Hematopoietic multipotent progenitor cell treated with erythropoietin and hydrocortisone succinate and interleukin-3 and kit ligand, for 17 days (in vitro differentiated cells): ENCODE data around the gene TPO.
"Not testable (repeated sequence)": the region's sequence is repeated elsewhere in the genome, so short reads cannot be mapped to it uniquely, and the experiment has no call there.

Experiments used
- DNase-seq: peaks from one replicate; pipeline ENCODE4 v3.0.0-alpha.2; 2015; ENCODE audit warnings: low spot score

The TPO gene

GRCh38 chr2:1502891-1503304, 89.6 kb downstream of the TPO start:
- no peak for DNase-seq

GRCh38 chr2:1503471-1504310, 90.4 kb downstream of the TPO start:
- DNase-seq = no peak

GRCh38 chr2:1504311-1504750, 91.1 kb downstream of the TPO start:
- no peak for DNase-seq

- no peak for DNase-seq
Measured at GRCh38 chr2:1505031-1505441, 91.8 kb downstream of the TPO start.

- no peak for DNase-seq
Measured at GRCh38 chr2:1509271-1510065, 96.2 kb downstream of the TPO start.

DNA sequence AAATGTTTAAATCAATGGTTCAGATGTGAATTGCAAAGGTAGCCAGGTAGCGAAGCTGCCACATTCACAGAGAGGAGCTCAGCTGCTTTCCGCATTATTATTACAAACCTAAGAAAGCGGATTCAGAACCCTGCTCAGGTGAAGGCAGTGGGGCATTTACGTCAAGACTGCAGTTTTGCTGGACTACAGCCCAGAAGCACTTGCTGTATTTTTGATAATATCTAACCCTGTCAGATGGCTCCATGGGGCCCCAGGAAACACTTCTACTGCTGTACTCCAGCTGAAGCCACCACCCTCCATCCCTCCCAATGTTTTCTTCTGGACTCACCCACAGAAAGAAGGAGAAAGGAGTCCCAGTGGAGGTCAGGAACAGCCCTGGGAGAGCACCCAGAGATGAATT, 96.9 kb downstream of the TPO start:
- no peak for DNase-seq

- no peak for DNase-seq
Measured at GRCh38 chr2:1511455-1511854, 98.2 kb downstream of the TPO start.

- DNase-seq = no peak
Measured at GRCh38 chr2:1512321-1513289, 99.3 kb downstream of the TPO start.

GRCh38 chr2:1514391-1515072, 101.3 kb downstream of the TPO start:
- DNase-seq = no peak

DNA sequence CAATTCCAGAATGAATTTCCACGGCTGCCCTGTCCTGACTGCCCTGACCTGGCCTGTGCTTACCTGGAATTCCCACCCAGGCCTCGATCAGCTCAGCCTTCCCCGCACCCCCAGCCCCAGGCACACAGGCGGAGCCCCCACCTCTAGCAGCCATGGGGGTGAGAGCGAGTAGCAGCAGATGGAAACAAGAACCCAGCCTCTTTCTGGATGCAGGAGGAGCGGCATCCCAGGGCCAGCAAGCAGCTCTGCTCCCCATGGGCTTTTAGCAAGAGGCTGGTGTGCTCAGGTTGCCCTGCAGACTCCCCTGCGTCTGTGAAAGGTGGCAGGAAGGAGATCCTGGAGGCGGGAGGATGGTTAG, 101.8 kb downstream of the TPO start:
- no peak for DNase-seq

GRCh38 chr2:1515986-1516797, 102.9 kb downstream of the TPO start:
- DNase-seq = no peak

- DNase-seq = no peak
Measured at GRCh38 chr2:1516798-1517060, 103.5 kb downstream of the TPO start.

GRCh38 chr2:1517291-1517690, 104.0 kb downstream of the TPO start:
- not testable (repeated sequence) for DNase-seq

- DNase-seq = no peak
Measured at GRCh38 chr2:1517786-1518185, 104.5 kb downstream of the TPO start.

DNA sequence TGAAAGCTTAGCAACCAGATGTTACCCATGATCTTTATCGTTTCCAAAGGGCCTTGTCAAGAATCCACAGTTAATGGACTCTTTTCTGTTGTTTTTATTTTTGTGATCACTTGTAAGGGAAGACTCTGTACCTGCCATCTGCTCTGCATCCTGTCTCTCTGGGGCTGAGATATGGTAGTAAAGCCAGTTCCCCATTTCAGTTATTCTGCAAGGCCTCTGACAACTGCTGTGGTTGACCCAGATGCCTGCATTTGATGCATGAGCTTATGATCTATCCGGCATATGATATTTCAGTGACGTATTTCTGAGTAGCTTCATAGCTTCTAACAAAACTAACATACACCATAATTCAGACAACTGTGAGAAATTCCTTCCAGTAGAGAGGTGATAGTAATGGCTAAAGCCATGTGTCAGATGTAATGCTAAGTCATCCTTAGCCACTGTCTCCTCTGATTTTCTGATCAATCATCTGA, 105.1 kb downstream of the TPO start:
- no peak for DNase-seq

DNA sequence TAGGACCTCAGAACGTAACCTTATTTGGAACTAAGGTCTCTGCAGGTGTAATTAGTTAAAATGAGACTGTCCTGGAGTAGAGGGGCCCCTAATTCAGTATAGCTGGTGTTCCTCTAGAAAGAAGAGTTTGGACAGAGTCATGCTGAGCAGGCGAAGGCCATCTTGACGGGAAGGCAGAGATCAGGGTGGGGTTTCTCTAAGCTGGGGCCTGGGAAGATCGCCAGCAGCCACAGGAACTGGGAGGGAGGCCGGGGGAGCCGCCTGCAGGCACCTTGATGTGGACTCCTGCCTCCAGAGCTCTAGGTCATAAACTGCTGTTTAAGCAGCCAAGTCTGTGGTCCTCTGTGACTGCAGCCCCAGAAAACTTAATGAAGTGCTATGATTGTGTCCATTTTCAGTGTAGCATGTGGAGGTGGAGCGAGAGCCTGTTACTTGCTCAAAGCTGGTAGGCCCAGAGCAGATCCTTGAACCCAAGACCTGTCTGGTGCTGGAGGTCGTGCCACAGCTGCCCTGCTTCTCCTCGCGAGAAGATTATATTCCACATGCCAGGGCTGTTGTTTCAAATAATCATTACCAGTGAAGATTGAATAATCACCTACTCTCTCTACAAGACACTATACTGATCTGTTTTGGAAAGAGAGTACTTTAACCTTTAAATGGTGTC, 105.7 kb downstream of the TPO start:
- DNase-seq = no peak

GRCh38 chr2:1521191-1521877, 108.1 kb downstream of the TPO start:
- no peak for DNase-seq

DNA sequence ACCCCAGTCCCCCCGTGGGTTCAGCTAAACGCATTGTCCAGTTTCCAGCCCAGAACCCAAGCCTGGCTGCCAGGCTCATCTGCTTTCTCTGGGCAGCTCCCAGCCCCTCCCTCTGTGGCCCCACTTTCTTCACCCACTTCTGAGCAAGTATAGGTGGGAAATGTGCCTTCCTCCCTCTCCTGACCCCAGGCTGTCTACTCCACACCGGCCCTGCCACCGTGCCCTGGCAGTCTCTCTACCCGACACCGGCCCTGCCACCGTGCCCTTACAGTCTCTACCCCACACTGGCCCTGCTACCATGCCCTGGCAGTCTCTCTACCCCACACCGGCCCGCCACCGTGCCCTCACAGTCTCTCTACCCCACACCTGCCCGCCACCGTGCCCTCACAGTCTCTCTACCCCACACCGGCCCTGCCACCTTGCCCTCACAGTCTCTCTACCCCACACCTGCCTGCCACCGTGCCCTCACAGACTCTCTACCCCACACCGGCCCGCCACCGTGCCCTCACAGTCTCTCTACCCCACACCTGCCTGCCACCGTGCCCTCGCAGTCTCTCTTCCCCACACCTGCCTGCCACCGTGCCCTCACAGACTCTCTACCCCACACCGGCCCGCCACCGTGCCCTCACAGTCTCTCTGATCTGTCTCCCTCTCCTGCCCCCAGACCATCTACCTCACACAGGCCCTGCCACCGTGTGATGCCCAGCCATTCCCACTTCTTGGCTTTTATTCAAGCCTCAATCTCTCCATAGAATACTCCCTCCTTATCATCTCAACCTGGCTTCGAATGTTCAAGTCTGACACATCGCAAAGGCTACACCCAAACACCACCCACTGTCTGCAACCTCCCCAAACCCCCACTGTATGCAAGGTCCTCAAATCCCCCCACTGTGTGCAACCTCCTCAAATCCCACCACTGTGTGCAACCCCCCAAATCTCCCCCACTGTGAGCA, 108.9 kb downstream of the TPO start:
- DNase-seq = no peak
